ENCODE results near the gene TTC7B. TPM values are rescaled to one million over a fixed set of nuclear protein-coding genes. Genes with fewer than 3 reads are reported as not detected.

The TTC7B gene
- total RNA-seq, 1 experiment from 2014 or later: 70.6 TPM

GRCh38 chr14:90610346-90611040 lies 205.7 kb downstream of the TTC7B start:
- no peak overlapping the region for H2AFZ ChIP-seq (ENCODE audit: low read depth, low read length, poor library complexity, severe bottlenecking)
- no peak overlapping the region for H3K4me3 ChIP-seq (replicated peaks in 1 of 2; ENCODE audit: low read depth in 1 of 2, low read length in 2 of 2)
- no peak overlapping the region for H3K27ac ChIP-seq (ENCODE audit: low read depth, low read length)
- H3K4me2 ChIP-seq (ENCODE audit: low read length): no peak overlapping the region
- intact Hi-C loops (cut with micrococcal nuclease): no loop called here
- no peaks in the 10 kb centered on the region for H3K4me1 ChIP-seq (ENCODE audit: control insufficient read depth in 1 of 2, insufficient read depth in 2 of 2, low read length in 2 of 2)
- H3K9me2 ChIP-seq (ENCODE audit: insufficient read depth): no peaks in the 10 kb centered on the region
- H4K20me1 ChIP-seq (ENCODE audit: insufficient read depth): no peaks in the 10 kb centered on the region
- DNase-seq (ENCODE audit: low read depth, low spot score): no peak
- no TSS peak for BruUV-seq (replicated peaks)
- POLR2A ChIA-PET: no interaction called here
- no peak for ATAC-seq
- H3K9ac ChIP-seq (ENCODE audit: low read length): no peak overlapping the region
- no peaks in the 10 kb centered on the region for H3K79me2 ChIP-seq (ENCODE audit: insufficient read depth, low read length)
- RAD21 ChIA-PET (ENCODE audit: low non-redundant PET in 1 of 2, low total read pairs in 2 of 2, uncharacterized antibody in 2 of 2, unreplicated experiment in 2 of 2): no interaction called here
- CTCF ChIA-PET: no interaction called here
- H3K9me3 ChIP-seq (ENCODE audit: control insufficient read depth in 1 of 2, insufficient read depth in 1 of 2, low read depth in 1 of 2, low read length in 2 of 2): no peaks in the 10 kb centered on the region
- no peak for TF ChIP-seq TCF7L2 (IDR thresholded peaks at IDR 0.05; ENCODE audit: borderline replicate concordance, extremely low read depth, insufficient read depth, insufficient read length)
- TF ChIP-seq MAX (IDR thresholded peaks at IDR 0.05): no peak
- no peak for TF ChIP-seq POLR2AphosphoS5 (IDR thresholded peaks at IDR 0.05; ENCODE audit: low read depth, low read length)
- TF ChIP-seq SIN3A (IDR thresholded peaks at IDR 0.05; ENCODE audit: low read depth): no peak
- no peak for TF ChIP-seq EZH2 (IDR thresholded peaks at IDR 0.05)
- no peak for TF ChIP-seq ZFX (IDR thresholded peaks at IDR 0.05)
- TF ChIP-seq ELF1 (IDR thresholded peaks at IDR 0.05; ENCODE audit: borderline replicate concordance, low read depth): no peak
- TF ChIP-seq EGR1 (IDR thresholded peaks at IDR 0.05; ENCODE audit: low read depth): no peak
- no peaks in the 10 kb centered on the region for H3K27me3 ChIP-seq (ENCODE audit: insufficient read depth, low read length)
- H3K36me3 ChIP-seq (ENCODE audit: control insufficient read depth in 1 of 2, insufficient read depth in 2 of 2, low read length in 2 of 2): no peaks in the 10 kb centered on the region

GRCh38 chr14:90609376-90609775 lies 206.9 kb downstream of the TTC7B start:
- DNase-seq (ENCODE audit: low read depth, low spot score) (no peak), ATAC-seq (no peak)
- ChIA-PET POLR2A (interaction anchor here (0.6 kb wide), 1 partner anchor 25 kb away, joined by 3 read pairs; no protein-coding TSS in a partner anchor), CTCF (no interaction called here), RAD21 (ENCODE audit: low non-redundant PET in 1 of 2, low total read pairs in 2 of 2, uncharacterized antibody in 2 of 2, unreplicated experiment in 2 of 2) (no interaction called here)
- Histone ChIP-seq H3K9ac (ENCODE audit: low read length) (no peak overlapping the region), H2AFZ (ENCODE audit: low read depth, low read length, poor library complexity, severe bottlenecking) (no peak overlapping the region), H4K20me1 (ENCODE audit: insufficient read depth) (no peaks in the 10 kb centered on the region), H3K27ac (ENCODE audit: low read depth, low read length) (no peak overlapping the region), H3K27me3 (ENCODE audit: insufficient read depth, low read length) (no peaks in the 10 kb centered on the region), H3K36me3 (ENCODE audit: control insufficient read depth in 1 of 2, insufficient read depth in 2 of 2, low read length in 2 of 2) (no peaks in the 10 kb centered on the region), H3K4me1 (ENCODE audit: control insufficient read depth in 1 of 2, insufficient read depth in 2 of 2, low read length in 2 of 2) (no peaks in the 10 kb centered on the region), H3K4me3 (replicated peaks in 1 of 2; ENCODE audit: low read depth in 1 of 2, low read length in 2 of 2) (no peak overlapping the region), H3K4me2 (ENCODE audit: low read length) (no peak overlapping the region), H3K9me2 (ENCODE audit: insufficient read depth) (no peaks in the 10 kb centered on the region), H3K79me2 (ENCODE audit: insufficient read depth, low read length) (no peaks in the 10 kb centered on the region), H3K9me3 (ENCODE audit: control insufficient read depth in 1 of 2, insufficient read depth in 1 of 2, low read depth in 1 of 2, low read length in 2 of 2) (no peaks in the 10 kb centered on the region)
- TF ChIP-seq SRF (IDR thresholded peaks at IDR 0.05; ENCODE audit: low read depth) (no peak), MAX (IDR thresholded peaks at IDR 0.05) (no peak), JUND (IDR thresholded peaks at IDR 0.05) (no peak), REST (IDR thresholded peaks at IDR 0.05; ENCODE audit: low read depth) (no peak)
- intact Hi-C loops (cut with micrococcal nuclease): no loop called here
- BruUV-seq (replicated peaks): no TSS peak
